ACHN (cell line): ENCODE measurements around the gene SFMBT2.
"Not testable (repeated sequence)": the region's sequence is repeated elsewhere in the genome, so short reads cannot be mapped to it uniquely, and the experiment has no call there.

Source experiments
- DNase-seq: peaks from one replicate; pipeline ENCODE4 v3.0.0-alpha.2; 2015
- in situ Hi-C: cut with HindIII; loops from 2 replicates; pipeline ENCODE4 v1.10.0; 2017; ENCODE audit warnings: low sequenced_read_pairs, low pct_ligation_motif_present, low pct_unique_long_range_greater_than_20kb

Gene SFMBT2

GRCh38 chr10:7311850-7312487 is 98.9 kb downstream of the SFMBT2 start:
- in situ Hi-C loops, DNase-seq: not testable (repeated sequence)

- DNase-seq, result no peak
Measured at GRCh38 chr10:7311218-7311849, 99.5 kb downstream of the SFMBT2 start.

GRCh38 chr10:7310076-7310475 is 100.8 kb downstream of the SFMBT2 start:
- in situ Hi-C loops, result no loop called here
- DNase-seq, result no peak

More at GRCh38 chr10:7311218-7311849, 99.5 kb downstream of the SFMBT2 start:
- in situ Hi-C loops, result no loop called here

- DNase-seq, result no peak
- in situ Hi-C loops, result no loop called here
Measured at GRCh38 chr10:7308826-7309225, 102.0 kb downstream of the SFMBT2 start.

GRCh38 chr10:7306616-7307015 is 104.2 kb downstream of the SFMBT2 start:
- no peak for DNase-seq
- in situ Hi-C loops, result no loop called here

GRCh38 chr10:7306147-7306546 is 104.7 kb downstream of the SFMBT2 start:
- no peak for DNase-seq
- in situ Hi-C loops, result no loop called here

- no peak for DNase-seq
- in situ Hi-C loops, result no loop called here
Measured at GRCh38 chr10:7305053-7305452, 105.8 kb downstream of the SFMBT2 start.

GRCh38 chr10:7304110-7304509 is 106.7 kb downstream of the SFMBT2 start:
- DNase-seq, result no peak
- in situ Hi-C loops, result no loop called here

GRCh38 chr10:7302930-7303557 is 107.8 kb downstream of the SFMBT2 start:
- DNase-seq, result no peak
- in situ Hi-C loops, result no loop called here

- in situ Hi-C loops, result no loop called here
- DNase-seq, result no peak
Measured at GRCh38 chr10:7302392-7302906, 108.4 kb downstream of the SFMBT2 start.

GRCh38 chr10:7301006-7301778 is 109.6 kb downstream of the SFMBT2 start:
- in situ Hi-C loops, result no loop called here
- no peak for DNase-seq

- in situ Hi-C loops, result no loop called here
- DNase-seq, result no peak
Measured at GRCh38 chr10:7300384-7300971, 110.4 kb downstream of the SFMBT2 start.

GRCh38 chr10:7299601-7300325 is 111.1 kb downstream of the SFMBT2 start:
- in situ Hi-C loops, DNase-seq: not testable (repeated sequence)

- in situ Hi-C loops, result no loop called here
- no peak for DNase-seq
Measured at GRCh38 chr10:7298495-7298894, 112.3 kb downstream of the SFMBT2 start.

GRCh38 chr10:7297094-7297493 is 113.7 kb downstream of the SFMBT2 start:
- no peak for DNase-seq
- in situ Hi-C loops, result no loop called here

- no peak for DNase-seq
- in situ Hi-C loops, result no loop called here
Measured at GRCh38 chr10:7296648-7297047, 114.2 kb downstream of the SFMBT2 start.

- no peak for DNase-seq
- in situ Hi-C loops, result no loop called here
Measured at GRCh38 chr10:7296076-7296475, 114.8 kb downstream of the SFMBT2 start.

- in situ Hi-C loops, result no loop called here
- no peak for DNase-seq
Measured at GRCh38 chr10:7293378-7293920, 117.4 kb downstream of the SFMBT2 start.
